ENCODE data around the gene PPFIA2. TPM values are rescaled to one million over a fixed set of nuclear protein-coding genes. Genes with fewer than 3 reads are reported as not detected.

Gene PPFIA2
- total and polyA plus RNA-seq, 7 donors, result 0.04 to 1.2 (median 0.25) TPM

- WGBS, 3 donors, result 30 to 43% (median 40%) methylated on average over 5 of the region's 5 CpGs
- Histone ChIP-seq H3K4me3 (no peak overlapping the region), H3K4me1 (no peaks in the 10 kb centered on the region), H3K27ac (no peak overlapping the region), H3K36me3 (ENCODE audit: insufficient read depth in 1 of 2, low read depth in 1 of 2) (no peaks in the 10 kb centered on the region), H3K9me3 (no peaks in the 10 kb centered on the region), H3K27me3 (ENCODE audit: insufficient read depth in 3 of 3, low read length in 2 of 3) (no peaks in the 10 kb centered on the region)
- DNase-seq (no peak), ATAC-seq (peak in 1 of 4 donors; percentile 54)
- intact Hi-C loops (cut with DNase I), result loop anchor here in 1 of 2 donors (10.0 kb wide), 1 partner anchor 174 kb away; no protein-coding TSS in a partner anchor
- TF ChIP-seq CTCF (IDR thresholded peaks at IDR 0.05), result peak; percentile 31
These were observed 308.0 kb downstream of the PPFIA2 start for GRCh38 chr12:81450920-81451739.

- H3K27me3 ChIP-seq (ENCODE audit: insufficient read depth in 3 of 3, low read length in 2 of 3), result no peaks in the 10 kb centered on the region
- no peak for TF ChIP-seq CTCF (IDR thresholded peaks at IDR 0.05)
- intact Hi-C loops (cut with DNase I), result no loop called here
These were observed 317.5 kb downstream of the PPFIA2 start for GRCh38 chr12:81441629-81442028.

GRCh38 chr12:81440001-81440400 lies 319.1 kb downstream of the PPFIA2 start:
- no peak overlapping the region for H3K27ac ChIP-seq
- H3K27me3 ChIP-seq (ENCODE audit: insufficient read depth in 3 of 3, low read length in 2 of 3), result no peaks in the 10 kb centered on the region
- no peak for DNase-seq
- H3K9me3 ChIP-seq, result no peaks in the 10 kb centered on the region
- ATAC-seq, result no peak
- intact Hi-C loops (cut with DNase I), result no loop called here
- TF ChIP-seq CTCF (IDR thresholded peaks at IDR 0.05), result no peak
- 44 to 48% (median 47%) methylated on average over 3 of the region's 3 CpGs for WGBS, 3 donors
- no peaks in the 10 kb centered on the region for H3K4me1 ChIP-seq
- no peaks in the 10 kb centered on the region for H3K36me3 ChIP-seq (ENCODE audit: insufficient read depth in 1 of 2, low read depth in 1 of 2)
- no peak overlapping the region for H3K4me3 ChIP-seq

More at GRCh38 chr12:81441629-81442028, 317.5 kb downstream of the PPFIA2 start:
- H3K27ac ChIP-seq, result no peak overlapping the region
- no peak for DNase-seq
- no peaks in the 10 kb centered on the region for H3K4me1 ChIP-seq
- no peak for ATAC-seq
- no peaks in the 10 kb centered on the region for H3K36me3 ChIP-seq (ENCODE audit: insufficient read depth in 1 of 2, low read depth in 1 of 2)
- no peaks in the 10 kb centered on the region for H3K9me3 ChIP-seq
- no peak overlapping the region for H3K4me3 ChIP-seq
- 63 to 70% (median 68%) methylated on average over 6 of the region's 6 CpGs for WGBS, 3 donors

GRCh38 chr12:81439344-81439743 lies 319.8 kb downstream of the PPFIA2 start:
- TF ChIP-seq CTCF (IDR thresholded peaks at IDR 0.05), result no peak
- DNase-seq (no peak), ATAC-seq (no peak)
- H3K27me3 ChIP-seq (ENCODE audit: insufficient read depth in 3 of 3, low read length in 2 of 3), result no peaks in the 10 kb centered on the region
- no peaks in the 10 kb centered on the region for H3K36me3 ChIP-seq (ENCODE audit: insufficient read depth in 1 of 2, low read depth in 1 of 2)
- WGBS, 3 donors, result 59 to 67% (median 65%) methylated on average over 5 of the region's 5 CpGs
- H3K4me3 ChIP-seq, result no peak overlapping the region
- intact Hi-C loops (cut with DNase I), result no loop called here
- no peak overlapping the region for H3K27ac ChIP-seq
- no peaks in the 10 kb centered on the region for H3K4me1 ChIP-seq
- no peaks in the 10 kb centered on the region for H3K9me3 ChIP-seq

Data from psoas muscle (tissue), 8 donors.